ENCODE measurements around the gene RREB1.

The RREB1 gene

DNA sequence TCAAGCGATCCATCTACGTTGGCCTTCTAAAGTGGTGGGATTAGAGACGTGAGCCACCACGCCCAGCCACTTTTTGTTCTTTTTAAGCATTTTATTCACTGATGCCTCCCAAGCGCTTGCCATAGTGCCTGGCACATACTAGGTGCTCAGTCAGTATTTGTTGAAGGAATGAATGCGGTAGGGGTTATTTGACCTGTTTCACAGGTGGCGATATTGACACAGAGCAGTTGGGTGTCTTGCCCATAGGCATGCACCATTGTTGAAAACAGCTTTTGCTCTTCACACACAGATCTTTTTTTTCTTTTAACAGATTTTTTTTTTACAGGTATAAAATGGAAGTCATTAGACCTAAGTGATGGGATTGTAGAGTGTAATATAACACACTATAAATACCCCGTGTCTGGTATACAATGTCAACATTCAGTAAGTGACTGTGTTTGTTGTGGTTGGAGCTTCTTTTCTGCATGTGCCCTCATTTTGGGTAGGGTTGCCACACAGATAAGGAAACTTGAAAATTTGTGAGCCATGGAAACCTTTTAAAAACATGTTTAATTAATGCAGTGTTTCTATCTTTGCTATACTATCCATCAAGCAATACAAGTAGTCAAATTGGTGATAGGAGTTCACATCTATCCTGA, 24.8 kb downstream of the RREB1 start:
- TF ChIP-seq, protein P1, sequence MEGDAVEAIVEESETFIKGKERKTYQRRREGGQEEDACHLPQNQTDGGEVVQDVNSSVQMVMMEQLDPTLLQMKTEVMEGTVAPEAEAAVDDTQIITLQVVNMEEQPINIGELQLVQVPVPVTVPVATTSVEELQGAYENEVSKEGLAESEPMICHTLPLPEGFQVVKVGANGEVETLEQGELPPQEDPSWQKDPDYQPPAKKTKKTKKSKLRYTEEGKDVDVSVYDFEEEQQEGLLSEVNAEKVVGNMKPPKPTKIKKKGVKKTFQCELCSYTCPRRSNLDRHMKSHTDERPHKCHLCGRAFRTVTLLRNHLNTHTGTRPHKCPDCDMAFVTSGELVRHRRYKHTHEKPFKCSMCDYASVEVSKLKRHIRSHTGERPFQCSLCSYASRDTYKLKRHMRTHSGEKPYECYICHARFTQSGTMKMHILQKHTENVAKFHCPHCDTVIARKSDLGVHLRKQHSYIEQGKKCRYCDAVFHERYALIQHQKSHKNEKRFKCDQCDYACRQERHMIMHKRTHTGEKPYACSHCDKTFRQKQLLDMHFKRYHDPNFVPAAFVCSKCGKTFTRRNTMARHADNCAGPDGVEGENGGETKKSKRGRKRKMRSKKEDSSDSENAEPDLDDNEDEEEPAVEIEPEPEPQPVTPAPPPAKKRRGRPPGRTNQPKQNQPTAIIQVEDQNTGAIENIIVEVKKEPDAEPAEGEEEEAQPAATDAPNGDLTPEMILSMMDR (conservative IDR thresholded peaks at IDR 0.05; ENCODE audit: low read length) = no peak
- DNase-seq (ENCODE audit: low read depth) = no peak
- no peak overlapping the region for H3K4me3 ChIP-seq (ENCODE audit: low read length)

DNA sequence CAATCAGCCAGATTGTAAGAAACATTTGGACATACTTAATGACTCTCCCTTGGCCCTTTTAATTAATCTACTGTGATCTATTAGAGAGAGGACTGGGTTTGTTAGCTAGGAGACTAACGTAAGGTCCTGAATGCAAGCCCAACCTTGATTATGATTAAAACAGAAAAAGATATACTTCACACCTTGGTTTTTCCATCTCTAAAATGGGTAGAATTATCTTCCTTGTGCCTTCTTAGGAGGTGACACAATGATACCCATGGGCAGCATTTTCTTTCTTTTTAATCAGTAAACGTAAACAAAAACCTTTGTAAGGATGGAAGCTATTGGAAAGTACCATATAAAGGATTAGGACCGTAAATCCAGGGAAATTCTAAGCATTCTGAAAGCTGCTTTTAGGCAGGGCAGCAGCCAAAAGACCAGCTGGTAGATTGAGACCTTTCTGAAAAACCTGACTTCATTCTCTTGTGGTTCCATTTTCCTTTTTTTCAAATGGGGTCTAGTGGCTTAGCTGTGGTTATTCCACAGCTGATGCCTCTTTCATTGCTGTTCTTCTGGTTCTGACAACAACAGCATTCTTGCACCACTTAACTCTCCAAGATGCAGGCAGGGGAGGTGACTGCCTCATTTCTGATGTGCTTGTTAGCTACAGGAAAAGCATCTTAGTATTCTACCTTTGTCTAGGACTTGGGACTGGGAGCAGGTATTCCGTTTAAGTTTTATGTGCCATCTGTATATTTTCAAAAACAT, 27.4 kb downstream of the RREB1 start:
- TF ChIP-seq, protein P1 (conservative IDR thresholded peaks at IDR 0.05; ENCODE audit: low read length) = no peak
- DNase-seq (ENCODE audit: low read depth) = no peak
- no peak overlapping the region for H3K4me3 ChIP-seq (ENCODE audit: low read length)

DNA sequence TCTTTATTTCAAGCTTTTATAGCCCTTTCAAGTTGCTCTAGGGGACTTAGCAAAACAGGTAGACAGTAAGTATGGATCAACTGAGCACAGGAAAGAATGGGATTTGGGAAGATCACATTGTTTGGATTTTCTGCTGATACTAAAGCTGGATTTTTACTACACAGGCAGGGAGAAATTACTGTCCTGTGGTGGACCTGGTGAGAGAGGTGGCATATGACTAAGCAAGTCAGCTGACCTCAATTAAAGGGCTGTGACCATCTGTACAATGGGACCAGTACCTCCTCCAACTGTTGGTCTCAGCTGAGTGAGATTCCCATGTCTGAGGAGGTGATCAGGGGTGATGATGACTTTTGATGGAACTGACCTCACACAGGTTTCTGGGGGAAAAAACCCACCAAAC, 28.0 kb downstream of the RREB1 start:
- no peak for DNase-seq (ENCODE audit: low read depth)
- no peak overlapping the region for H3K4me3 ChIP-seq (ENCODE audit: low read length)
- TF ChIP-seq, protein P1 (conservative IDR thresholded peaks at IDR 0.05; ENCODE audit: low read length) = no peak

DNA sequence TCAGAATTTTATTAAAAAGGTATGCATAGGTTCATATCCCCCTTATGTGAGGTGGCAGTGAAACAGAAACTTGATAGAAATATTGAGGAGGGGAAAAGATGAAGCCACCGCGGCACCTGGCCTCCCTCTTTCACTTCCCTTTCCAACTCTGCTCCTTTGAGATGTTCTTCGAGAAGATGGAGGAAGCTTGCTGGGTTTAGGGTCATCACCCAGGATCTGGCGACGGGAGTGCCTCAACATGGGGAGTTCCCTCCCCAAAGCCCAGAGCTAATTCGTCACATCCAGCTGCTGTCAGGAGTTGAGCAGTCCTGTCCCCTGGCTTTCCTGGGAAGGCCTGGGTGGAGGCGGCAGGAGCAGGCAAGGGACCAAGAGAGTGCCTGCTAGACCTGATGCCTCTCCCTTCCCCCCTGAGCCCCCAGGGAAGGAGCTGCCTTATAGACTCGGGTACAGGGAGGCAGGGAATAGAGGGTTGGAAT, 29.1 kb downstream of the RREB1 start:
- DNase-seq (ENCODE audit: low read depth) = no peak
- H3K4me3 ChIP-seq (ENCODE audit: low read length) = no peak overlapping the region
- TF ChIP-seq, protein P1 (conservative IDR thresholded peaks at IDR 0.05; ENCODE audit: low read length) = no peak

DNA sequence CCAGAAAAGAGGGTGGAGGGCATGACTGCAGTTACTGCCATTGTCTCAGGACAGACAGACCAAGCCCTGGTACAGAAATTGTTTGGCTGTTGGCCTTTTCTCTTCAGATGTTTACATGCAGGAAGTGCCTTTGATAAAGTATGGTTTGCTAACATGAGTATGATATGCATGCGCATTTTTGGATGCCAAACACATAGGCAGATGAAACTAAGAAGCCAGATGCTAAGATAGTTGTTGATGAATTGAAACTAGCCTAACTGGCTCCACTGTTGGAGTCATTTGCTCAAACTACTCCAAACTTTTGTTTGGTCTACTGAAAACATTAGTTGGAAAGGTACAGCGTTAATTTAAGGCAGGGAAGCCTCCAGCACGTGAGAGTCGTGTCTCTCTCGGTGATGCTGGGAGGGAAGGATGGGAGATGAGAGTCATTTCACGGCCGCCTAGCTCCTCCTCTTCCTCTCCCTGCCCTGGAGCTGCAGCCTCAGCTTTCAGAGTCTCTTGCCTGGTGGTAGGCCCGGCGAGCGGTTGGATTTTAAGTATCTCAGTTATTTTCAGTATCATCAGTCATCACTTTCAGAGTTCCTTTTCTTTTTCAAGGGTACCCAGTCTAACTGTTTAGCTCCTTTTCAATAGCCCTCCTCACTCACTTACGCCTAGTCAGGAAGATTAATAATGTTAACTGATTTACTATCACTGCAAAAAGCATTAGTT, 29.7 kb downstream of the RREB1 start:
- TF ChIP-seq, protein P1 (conservative IDR thresholded peaks at IDR 0.05; ENCODE audit: low read length) = no peak
- DNase-seq (ENCODE audit: low read depth) = peak; percentile 70
- peak overlapping the region; percentile 41 for H3K4me3 ChIP-seq (ENCODE audit: low read length)

DNA sequence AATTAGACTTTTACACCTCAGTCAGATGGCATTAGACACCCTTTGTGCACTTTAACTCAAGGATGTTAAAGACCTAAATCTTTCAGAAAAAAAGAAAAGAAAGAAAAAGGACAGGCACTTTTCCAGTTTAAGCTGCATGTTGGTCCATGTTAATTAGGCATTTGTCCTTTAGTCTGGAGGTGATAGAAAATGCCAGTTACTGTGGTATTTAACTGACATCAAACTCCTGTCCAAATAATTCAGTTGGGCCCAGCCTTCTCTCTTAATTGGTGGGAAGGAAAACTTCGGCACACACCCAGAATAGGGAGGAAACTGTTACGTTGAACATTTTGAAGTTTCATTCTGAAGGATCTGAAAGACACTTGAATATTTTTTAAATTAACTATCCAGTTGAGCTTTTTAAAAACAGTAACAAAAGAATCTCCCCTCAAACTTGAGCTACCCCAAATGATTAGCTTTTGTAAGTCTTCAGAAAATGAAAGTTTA, 30.3 kb downstream of the RREB1 start:
- no peak for DNase-seq (ENCODE audit: low read depth)
- H3K4me3 ChIP-seq (ENCODE audit: low read length) = peak overlapping the region; percentile 41
- TF ChIP-seq, protein P1 (conservative IDR thresholded peaks at IDR 0.05; ENCODE audit: low read length) = no peak

All from AG10803 (cell line).